NCI-H2196 treated with DMSO at 0.1 percent for 48 hours (cell line): ENCODE data around the gene ROR1.
A peak's percentile ranks its signal among the peaks of the same experiment; 100 is the strongest.

ENCODE experiments used
- DNase-seq: peaks from one replicate; lab custom pipeline; 2025; ENCODE audit not compliant: unreplicated experiment; lab: John Stamatoyannopoulos, UW

Gene ROR1

GRCh38 chr1:63967901-63968300 lies 194.1 kb downstream of the ROR1 start:
- DNase-seq: no peak

- no peak for DNase-seq
These were observed 195.0 kb downstream of the ROR1 start for GRCh38 chr1:63968663-63969440.

- peak; percentile 30 for DNase-seq
These were observed 195.7 kb downstream of the ROR1 start for GRCh38 chr1:63969441-63969901.

- peak; percentile 11 for DNase-seq
These were observed 197.7 kb downstream of the ROR1 start for GRCh38 chr1:63971557-63971956.

- no peak for DNase-seq
These were observed 199.2 kb downstream of the ROR1 start for GRCh38 chr1:63973005-63973419.

- DNase-seq: no peak
These were observed 201.1 kb downstream of the ROR1 start for GRCh38 chr1:63974966-63975365.

- DNase-seq: no peak
These were observed 201.7 kb downstream of the ROR1 start for GRCh38 chr1:63975481-63975880.

- DNase-seq: no peak
These were observed 202.2 kb downstream of the ROR1 start for GRCh38 chr1:63976006-63976405.

- no peak for DNase-seq
These were observed 203.6 kb downstream of the ROR1 start for GRCh38 chr1:63977466-63977865.

- peak; percentile 43 for DNase-seq
These were observed 207.1 kb downstream of the ROR1 start for GRCh38 chr1:63980740-63981407.

GRCh38 chr1:63981408-63981773 lies 207.6 kb downstream of the ROR1 start:
- no peak for DNase-seq

- no peak for DNase-seq
These were observed 208.4 kb downstream of the ROR1 start for GRCh38 chr1:63982201-63982600.

- no peak for DNase-seq
These were observed 209.8 kb downstream of the ROR1 start for GRCh38 chr1:63983391-63984256.

GRCh38 chr1:63984257-63984929 lies 210.6 kb downstream of the ROR1 start:
- DNase-seq: no peak

GRCh38 chr1:63984930-63985290 lies 211.1 kb downstream of the ROR1 start:
- no peak for DNase-seq

- no peak for DNase-seq
These were observed 213.3 kb downstream of the ROR1 start for GRCh38 chr1:63987014-63987627.

- DNase-seq: no peak
These were observed 213.8 kb downstream of the ROR1 start for GRCh38 chr1:63987628-63988024.

- DNase-seq: no peak
These were observed 215.1 kb downstream of the ROR1 start for GRCh38 chr1:63988941-63989340.

- no peak for DNase-seq
These were observed 217.9 kb downstream of the ROR1 start for GRCh38 chr1:63991685-63992084.

- DNase-seq: peak; percentile 30
These were observed 226.2 kb downstream of the ROR1 start for GRCh38 chr1:64000021-64000420.

- DNase-seq: no peak
These were observed 227.2 kb downstream of the ROR1 start for GRCh38 chr1:64001038-64001437.
